Endothelial cell (in vitro differentiated cells): Measurements from ENCODE around the gene RNASE11. TPM values are rescaled to one million over a fixed set of nuclear protein-coding genes. Genes with fewer than 3 reads are reported as not detected.

Experiments used
- DNase-seq: peaks from one replicate; pipeline ENCODE4 v3.0.0; 2021; ENCODE audit warnings: low spot score
- H3K27ac Mint-ChIP-seq: one replicate; pipeline ENCODE4 v1.8.0; 2021; ENCODE audit warnings: mixed read lengths, inconsistent platforms; ENCODE audit not compliant: unreplicated experiment
- H3K27me3 Mint-ChIP-seq: one replicate; pipeline ENCODE4 v1.8.0; 2021; ENCODE audit warnings: mild to moderate bottlenecking, moderate library complexity, mixed read lengths, inconsistent platforms; ENCODE audit not compliant: unreplicated experiment
- H3K36me3 Mint-ChIP-seq: one replicate; pipeline ENCODE4 v1.8.0; 2021; ENCODE audit warnings: mild to moderate bottlenecking, low read depth, mixed read lengths, inconsistent platforms; ENCODE audit not compliant: unreplicated experiment
- H3K4me1 Mint-ChIP-seq: one replicate; pipeline ENCODE4 v1.8.0; 2021; ENCODE audit warnings: mild to moderate bottlenecking, mixed read lengths, inconsistent platforms; ENCODE audit not compliant: unreplicated experiment
- H3K4me3 Mint-ChIP-seq: one replicate; pipeline ENCODE4 v1.8.0; 2021; ENCODE audit warnings: mild to moderate bottlenecking, mixed read lengths, inconsistent platforms; ENCODE audit not compliant: unreplicated experiment
- H3K9me3 Mint-ChIP-seq: one replicate; pipeline ENCODE4 v1.8.0; 2021; ENCODE audit warnings: mixed read lengths, inconsistent platforms; ENCODE audit not compliant: unreplicated experiment
- CTCF ChIP-seq: fragments of 200-600 bp; sonication (generic); IDR thresholded peaks from one replicate; pipeline ENCODE4 v1.5.0; 2021; ENCODE audit warnings: antibody characterized with exemption; ENCODE audit not compliant: unreplicated experiment
- long read RNA-seq: library from polyadenylated mRNA; unstranded; transcript quantifications from one replicate; pipeline ENCODE4 v2.0.0, GENCODE V29; 2020; ENCODE audit not compliant: unreplicated experiment
- total RNA-seq: library from RNA; stranded (reverse); fragmentation: NEBNext Ultra II Directional; extraction: Animal tissue kit (Norgen Biotek cat#: 25700); gene quantifications from one replicate; pipeline ENCODE4 v1.2.1, GENCODE V29; 2021; ENCODE audit not compliant: unreplicated experiment

Gene RNASE11
- total RNA-seq, result 0.31 TPM
- long read RNA-seq, result 0 reads

- no peak within 1 kb of the TSS for H3K27ac Mint-ChIP-seq
- no peak within 1 kb of the TSS for H3K4me3 Mint-ChIP-seq
- H3K9me3 Mint-ChIP-seq, result no peaks in the 10 kb centered on the region
- no peak for TF ChIP-seq CTCF
- no peak for DNase-seq
- no peaks in the 10 kb centered on the region for H3K36me3 Mint-ChIP-seq
- peaks cover 17% of the 10 kb centered on the region for H3K4me1 Mint-ChIP-seq
- no peaks in the 10 kb centered on the region for H3K27me3 Mint-ChIP-seq
Measured at GRCh38 chr14:20587489-20588154, at the start of gene RNASE11. TSS of gene RNASE11 (minus strand) at chr14:20588001.

- peak overlapping the region; percentile 89 for H3K4me3 Mint-ChIP-seq
- peak overlapping the region; percentile 80 for H3K27ac Mint-ChIP-seq
- no peaks in the 10 kb centered on the region for H3K9me3 Mint-ChIP-seq
- no peak for TF ChIP-seq CTCF
- DNase-seq, result peak; percentile 62
- H3K27me3 Mint-ChIP-seq, result peaks cover 15% of the 10 kb centered on the region
- H3K4me1 Mint-ChIP-seq, result peaks cover 28% of the 10 kb centered on the region
- H3K36me3 Mint-ChIP-seq, result no peaks in the 10 kb centered on the region
Measured at GRCh38 chr14:20632831-20633691, 45.3 kb upstream of the RNASE11 start.

GRCh38 chr14:20632448-20632830, 44.6 kb upstream of the RNASE11 start:
- no peaks in the 10 kb centered on the region for H3K36me3 Mint-ChIP-seq
- H3K4me3 Mint-ChIP-seq, result peak overlapping the region; percentile 89
- H3K9me3 Mint-ChIP-seq, result no peaks in the 10 kb centered on the region
- H3K27me3 Mint-ChIP-seq, result peaks cover 16% of the 10 kb centered on the region
- no peak for DNase-seq
- peak overlapping the region; percentile 80 for H3K27ac Mint-ChIP-seq
- TF ChIP-seq CTCF, result no peak
- peaks cover 35% of the 10 kb centered on the region for H3K4me1 Mint-ChIP-seq

- peak; percentile 59 for DNase-seq
- peak overlapping the region; percentile 89 for H3K4me3 Mint-ChIP-seq
- no peaks in the 10 kb centered on the region for H3K9me3 Mint-ChIP-seq
- peaks cover 38% of the 10 kb centered on the region for H3K4me1 Mint-ChIP-seq
- no peak overlapping the region for H3K27ac Mint-ChIP-seq
- no peaks in the 10 kb centered on the region for H3K36me3 Mint-ChIP-seq
- TF ChIP-seq CTCF, result no peak
- peaks cover 16% of the 10 kb centered on the region for H3K27me3 Mint-ChIP-seq
Measured at GRCh38 chr14:20631880-20632389, 44.1 kb upstream of the RNASE11 start.
